Fibroblast of pulmonary artery (primary cell): ENCODE measurements around the gene PWP1.
"Not testable (repeated sequence)": the region's sequence is repeated elsewhere in the genome, so short reads cannot be mapped to it uniquely, and the experiment has no call there.

Source experiments
- DNase-seq: peaks from one replicate; pipeline ENCODE4 v3.0.0-alpha.2; 2010; ENCODE audit warnings: low read depth
- H3K4me3 ChIP-seq: replicated peaks from 2 replicates; pipeline ENCODE4 v1.5.1; 2011; ENCODE audit warnings: low read depth, mild to moderate bottlenecking, control low read depth, low read length, moderate library complexity
- CTCF ChIP-seq: IDR thresholded peaks from 2 replicates; pipeline ENCODE4 v1.5.1; 2011; ENCODE audit warnings: mild to moderate bottlenecking, control low read depth, low read length, inconsistent platforms; ENCODE audit errors: missing control alignments

Gene PWP1

GRCh38 chr12:107704041-107704440 is 18.4 kb downstream of the PWP1 start:
- no peak for DNase-seq
- no peak for TF ChIP-seq CTCF
- H3K4me3 ChIP-seq, result no peak overlapping the region

GRCh38 chr12:107705522-107705921 is 19.9 kb downstream of the PWP1 start:
- H3K4me3 ChIP-seq, DNase-seq: not testable (repeated sequence)

- H3K4me3 ChIP-seq, result no peak overlapping the region
- no peak for TF ChIP-seq CTCF
- no peak for DNase-seq
These were observed 30.2 kb downstream of the PWP1 start for GRCh38 chr12:107715780-107716179.

- H3K4me3 ChIP-seq, result no peak overlapping the region
- DNase-seq, result no peak
- no peak for TF ChIP-seq CTCF
These were observed 33.0 kb downstream of the PWP1 start for GRCh38 chr12:107718606-107719005.

GRCh38 chr12:107727327-107727726 is 41.7 kb downstream of the PWP1 start:
- not testable (repeated sequence) for H3K4me3 ChIP-seq

GRCh38 chr12:107727742-107728141 is 42.1 kb downstream of the PWP1 start:
- not testable (repeated sequence) for H3K4me3 ChIP-seq, DNase-seq

More at GRCh38 chr12:107727327-107727726, 41.7 kb downstream of the PWP1 start:
- not testable (repeated sequence) for DNase-seq

- no peak for DNase-seq
- H3K4me3 ChIP-seq, result no peak overlapping the region
- no peak for TF ChIP-seq CTCF
These were observed 45.2 kb downstream of the PWP1 start for GRCh38 chr12:107730618-107731341.

GRCh38 chr12:107731366-107731765 is 45.8 kb downstream of the PWP1 start:
- no peak overlapping the region for H3K4me3 ChIP-seq
- no peak for DNase-seq
- no peak for TF ChIP-seq CTCF

GRCh38 chr12:107732365-107732764 is 46.8 kb downstream of the PWP1 start:
- no peak for TF ChIP-seq CTCF
- no peak overlapping the region for H3K4me3 ChIP-seq
- DNase-seq, result no peak
